OCI-LY1 (cell line): ENCODE results near the gene RGS7.

Experiments
- H2AFZ ChIP-seq: fragments of 200-600 bp; sonication (generic), shearing (Covaris generic); 2 replicates; pipeline ENCODE4 v1.6.0; 2014; ENCODE audit warnings: antibody characterized with exemption, mild to moderate bottlenecking, low read length
- H3F3A ChIP-seq: fragments of 200-600 bp; sonication (generic), shearing (Covaris generic); 2 replicates; pipeline ENCODE4 v1.6.0; 2014; ENCODE audit warnings: mild to moderate bottlenecking, antibody characterized with exemption, low read length, moderate library complexity; ENCODE audit not compliant: insufficient read depth
- H3K27ac ChIP-seq: fragments of 200-600 bp; sonication (generic); 2 replicates; pipeline ENCODE4 v1.5.1; 2014; ENCODE audit warnings: low read length, mixed run types, mild to moderate bottlenecking, low read depth; ENCODE audit not compliant: poor library complexity, severe bottlenecking
- H3K27me3 ChIP-seq: fragments of 200-600 bp; sonication (generic); 2 replicates; pipeline ENCODE4 v1.6.0; 2014; ENCODE audit warnings: antibody characterized with exemption, mild to moderate bottlenecking, low read length, moderate library complexity; ENCODE audit not compliant: insufficient read depth
- H3K36me3 ChIP-seq: fragments of 200-600 bp; sonication (generic); 2 replicates; pipeline ENCODE4 v1.6.1; 2014; ENCODE audit warnings: mild to moderate bottlenecking, antibody characterized with exemption, low read length, moderate library complexity, mixed read lengths; ENCODE audit not compliant: insufficient read depth
- H3K4me1 ChIP-seq: fragments of 200-600 bp; sonication (generic); 2 replicates; pipeline ENCODE4 v1.5.1; 2014; ENCODE audit warnings: mild to moderate bottlenecking, low read length, moderate library complexity; ENCODE audit not compliant: insufficient read depth, severe bottlenecking
- H3K4me2 ChIP-seq: fragments of 200-600 bp; sonication (generic), shearing (Covaris generic); 2 replicates; pipeline ENCODE4 v1.6.1; 2014; ENCODE audit warnings: low read length
- H3K4me3 ChIP-seq: fragments of 200-600 bp; sonication (generic); 2 replicates; pipeline ENCODE4 v1.5.1; 2014; ENCODE audit warnings: low read length, low read depth, mild to moderate bottlenecking, mixed read lengths; ENCODE audit not compliant: poor library complexity, severe bottlenecking
- H3K79me2 ChIP-seq: fragments of 200-600 bp; shearing (Covaris generic); 2 replicates; pipeline ENCODE4 v1.6.1; 2016; ENCODE audit warnings: mixed run types, low read length, mixed read lengths; ENCODE audit not compliant: insufficient read depth
- H3K9ac ChIP-seq: fragments of 200-600 bp; sonication (generic), shearing (Covaris generic); 2 replicates; pipeline ENCODE4 v1.6.1; 2014; ENCODE audit warnings: mild to moderate bottlenecking, low read length, mixed read lengths
- H3K9me2 ChIP-seq: fragments of 200-600 bp; sonication (generic), shearing (Covaris generic); 2 replicates; pipeline ENCODE4 v1.6.1; 2014; ENCODE audit warnings: low read depth, mild to moderate bottlenecking, low read length, mixed read lengths
- H3K9me3 ChIP-seq: fragments of 200-600 bp; shearing (Covaris generic); 2 replicates; pipeline ENCODE4 v1.6.1; 2014; ENCODE audit warnings: low read length, mixed read lengths
- H4K20me1 ChIP-seq: fragments of 200-600 bp; sonication (generic), shearing (Covaris generic); 2 replicates; pipeline ENCODE4 v1.6.0; 2016; ENCODE audit warnings: mild to moderate bottlenecking, low read length; ENCODE audit not compliant: insufficient read depth
- CTCF ChIP-seq: fragments of 200-600 bp; sonication (generic), shearing (Covaris generic); IDR thresholded peaks from 2 replicates; pipeline ENCODE4 v1.5.1; 2017; ENCODE audit warnings: mild to moderate bottlenecking, antibody characterized with exemption, low read length, moderate library complexity, mixed read lengths
- EZH2 ChIP-seq: fragments of 200-600 bp; sonication (generic), shearing (Covaris generic); IDR thresholded peaks from 2 replicates; pipeline ENCODE4 v1.8.0; 2017; ENCODE audit warnings: borderline replicate concordance, mixed run types, mild to moderate bottlenecking, antibody characterized with exemption, low read length, moderate library complexity, mixed read lengths

Gene RGS7

GRCh38 chr1:240808381-240808780 is 548.6 kb downstream of the RGS7 start:
- no peaks in the 10 kb centered on the region for H3K36me3 ChIP-seq
- no peaks in the 10 kb centered on the region for H3K4me1 ChIP-seq
- H3F3A ChIP-seq = no peaks in the 10 kb centered on the region
- no peaks in the 10 kb centered on the region for H3K9me2 ChIP-seq
- no peaks in the 10 kb centered on the region for H4K20me1 ChIP-seq
- H3K27ac ChIP-seq = no peak overlapping the region
- no peak overlapping the region for H3K4me2 ChIP-seq
- no peaks in the 10 kb centered on the region for H3K79me2 ChIP-seq
- no peaks in the 10 kb centered on the region for H3K27me3 ChIP-seq
- no peak overlapping the region for H3K4me3 ChIP-seq
- TF ChIP-seq CTCF = no peak
- no peak for TF ChIP-seq EZH2
- no peaks in the 10 kb centered on the region for H3K9me3 ChIP-seq
- no peak overlapping the region for H2AFZ ChIP-seq
- no peak overlapping the region for H3K9ac ChIP-seq

- TF ChIP-seq EZH2 (no peak), CTCF (no peak)
- Histone ChIP-seq H2AFZ (no peak overlapping the region), H3K27ac (no peak overlapping the region), H4K20me1 (no peaks in the 10 kb centered on the region), H3K9ac (no peak overlapping the region), H3K4me2 (no peak overlapping the region), H3K79me2 (no peaks in the 10 kb centered on the region), H3K9me2 (no peaks in the 10 kb centered on the region), H3K4me3 (no peak overlapping the region), H3K36me3 (no peaks in the 10 kb centered on the region), H3K4me1 (no peaks in the 10 kb centered on the region), H3K27me3 (no peaks in the 10 kb centered on the region), H3F3A (no peaks in the 10 kb centered on the region), H3K9me3 (no peaks in the 10 kb centered on the region)
Observed at GRCh38 chr1:240806200-240806745, 550.7 kb downstream of the RGS7 start.

GRCh38 chr1:240804475-240804874 is 552.5 kb downstream of the RGS7 start:
- no peak overlapping the region for H3K9ac ChIP-seq
- H3K27me3 ChIP-seq = no peaks in the 10 kb centered on the region
- no peaks in the 10 kb centered on the region for H3K4me1 ChIP-seq
- no peak overlapping the region for H3K4me3 ChIP-seq
- no peaks in the 10 kb centered on the region for H3K36me3 ChIP-seq
- no peak overlapping the region for H3K27ac ChIP-seq
- H3K4me2 ChIP-seq = no peak overlapping the region
- H4K20me1 ChIP-seq = no peaks in the 10 kb centered on the region
- TF ChIP-seq EZH2 = no peak
- no peak for TF ChIP-seq CTCF
- no peaks in the 10 kb centered on the region for H3F3A ChIP-seq
- no peaks in the 10 kb centered on the region for H3K79me2 ChIP-seq
- no peaks in the 10 kb centered on the region for H3K9me2 ChIP-seq
- no peak overlapping the region for H2AFZ ChIP-seq
- H3K9me3 ChIP-seq = no peaks in the 10 kb centered on the region
